OCI-LY1 (cell line): ENCODE results near the gene PLD2.
"Not testable (repeated sequence)": the region's sequence is repeated elsewhere in the genome, so short reads cannot be mapped to it uniquely, and the experiment has no call there.

Experiments used
- H2AFZ ChIP-seq: fragments of 200-600 bp; sonication (generic), shearing (Covaris generic); 2 replicates; pipeline ENCODE4 v1.6.0; 2014; ENCODE audit warnings: antibody characterized with exemption, mild to moderate bottlenecking, low read length
- H3F3A ChIP-seq: fragments of 200-600 bp; sonication (generic), shearing (Covaris generic); 2 replicates; pipeline ENCODE4 v1.6.0; 2014; ENCODE audit warnings: mild to moderate bottlenecking, antibody characterized with exemption, low read length, moderate library complexity; ENCODE audit not compliant: insufficient read depth
- H3K27ac ChIP-seq: fragments of 200-600 bp; sonication (generic); 2 replicates; pipeline ENCODE4 v1.5.1; 2014; ENCODE audit warnings: low read length, mixed run types, mild to moderate bottlenecking, low read depth; ENCODE audit not compliant: poor library complexity, severe bottlenecking
- H3K27me3 ChIP-seq: fragments of 200-600 bp; sonication (generic); 2 replicates; pipeline ENCODE4 v1.6.0; 2014; ENCODE audit warnings: antibody characterized with exemption, mild to moderate bottlenecking, low read length, moderate library complexity; ENCODE audit not compliant: insufficient read depth
- H3K36me3 ChIP-seq: fragments of 200-600 bp; sonication (generic); 2 replicates; pipeline ENCODE4 v1.6.1; 2014; ENCODE audit warnings: mild to moderate bottlenecking, antibody characterized with exemption, low read length, moderate library complexity, mixed read lengths; ENCODE audit not compliant: insufficient read depth
- H3K4me1 ChIP-seq: fragments of 200-600 bp; sonication (generic); 2 replicates; pipeline ENCODE4 v1.5.1; 2014; ENCODE audit warnings: mild to moderate bottlenecking, low read length, moderate library complexity; ENCODE audit not compliant: insufficient read depth, severe bottlenecking
- H3K4me2 ChIP-seq: fragments of 200-600 bp; sonication (generic), shearing (Covaris generic); 2 replicates; pipeline ENCODE4 v1.6.1; 2014; ENCODE audit warnings: low read length
- H3K4me3 ChIP-seq: fragments of 200-600 bp; sonication (generic); 2 replicates; pipeline ENCODE4 v1.5.1; 2014; ENCODE audit warnings: low read length, low read depth, mild to moderate bottlenecking, mixed read lengths; ENCODE audit not compliant: poor library complexity, severe bottlenecking
- H3K79me2 ChIP-seq: fragments of 200-600 bp; shearing (Covaris generic); 2 replicates; pipeline ENCODE4 v1.6.1; 2016; ENCODE audit warnings: mixed run types, low read length, mixed read lengths; ENCODE audit not compliant: insufficient read depth
- H3K9ac ChIP-seq: fragments of 200-600 bp; sonication (generic), shearing (Covaris generic); 2 replicates; pipeline ENCODE4 v1.6.1; 2014; ENCODE audit warnings: mild to moderate bottlenecking, low read length, mixed read lengths
- H3K9me2 ChIP-seq: fragments of 200-600 bp; sonication (generic), shearing (Covaris generic); 2 replicates; pipeline ENCODE4 v1.6.1; 2014; ENCODE audit warnings: low read depth, mild to moderate bottlenecking, low read length, mixed read lengths
- H3K9me3 ChIP-seq: fragments of 200-600 bp; shearing (Covaris generic); 2 replicates; pipeline ENCODE4 v1.6.1; 2014; ENCODE audit warnings: low read length, mixed read lengths
- H4K20me1 ChIP-seq: fragments of 200-600 bp; sonication (generic), shearing (Covaris generic); 2 replicates; pipeline ENCODE4 v1.6.0; 2016; ENCODE audit warnings: mild to moderate bottlenecking, low read length; ENCODE audit not compliant: insufficient read depth
- EZH2 ChIP-seq: fragments of 200-600 bp; sonication (generic), shearing (Covaris generic); IDR thresholded peaks from 2 replicates; pipeline ENCODE4 v1.8.0; 2017; ENCODE audit warnings: borderline replicate concordance, mixed run types, mild to moderate bottlenecking, antibody characterized with exemption, low read length, moderate library complexity, mixed read lengths
- TF ChIP-seq, protein P1 (sequence below): fragments of 200-600 bp; sonication (generic), shearing (Covaris generic); IDR thresholded peaks from 2 replicates; pipeline ENCODE4 v1.5.1; 2017; ENCODE audit warnings: mild to moderate bottlenecking, antibody characterized with exemption, low read length, moderate library complexity, mixed read lengths

PLD2 gene

GRCh38 chr17:4822835-4823234, 15.9 kb downstream of the PLD2 start:
- Histone ChIP-seq H3F3A (no peaks in the 10 kb centered on the region), H3K36me3 (no peaks in the 10 kb centered on the region), H3K9me3 (no peaks in the 10 kb centered on the region), H3K27me3 (no peaks in the 10 kb centered on the region), H3K79me2 (no peaks in the 10 kb centered on the region), H2AFZ (no peak overlapping the region), H3K9ac (no peak overlapping the region), H4K20me1 (no peaks in the 10 kb centered on the region), H3K27ac (no peak overlapping the region), H3K9me2 (no peaks in the 10 kb centered on the region), H3K4me3 (no peak overlapping the region), H3K4me2 (no peak overlapping the region), H3K4me1 (no peaks in the 10 kb centered on the region)
- TF ChIP-seq, protein P1, sequence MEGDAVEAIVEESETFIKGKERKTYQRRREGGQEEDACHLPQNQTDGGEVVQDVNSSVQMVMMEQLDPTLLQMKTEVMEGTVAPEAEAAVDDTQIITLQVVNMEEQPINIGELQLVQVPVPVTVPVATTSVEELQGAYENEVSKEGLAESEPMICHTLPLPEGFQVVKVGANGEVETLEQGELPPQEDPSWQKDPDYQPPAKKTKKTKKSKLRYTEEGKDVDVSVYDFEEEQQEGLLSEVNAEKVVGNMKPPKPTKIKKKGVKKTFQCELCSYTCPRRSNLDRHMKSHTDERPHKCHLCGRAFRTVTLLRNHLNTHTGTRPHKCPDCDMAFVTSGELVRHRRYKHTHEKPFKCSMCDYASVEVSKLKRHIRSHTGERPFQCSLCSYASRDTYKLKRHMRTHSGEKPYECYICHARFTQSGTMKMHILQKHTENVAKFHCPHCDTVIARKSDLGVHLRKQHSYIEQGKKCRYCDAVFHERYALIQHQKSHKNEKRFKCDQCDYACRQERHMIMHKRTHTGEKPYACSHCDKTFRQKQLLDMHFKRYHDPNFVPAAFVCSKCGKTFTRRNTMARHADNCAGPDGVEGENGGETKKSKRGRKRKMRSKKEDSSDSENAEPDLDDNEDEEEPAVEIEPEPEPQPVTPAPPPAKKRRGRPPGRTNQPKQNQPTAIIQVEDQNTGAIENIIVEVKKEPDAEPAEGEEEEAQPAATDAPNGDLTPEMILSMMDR: no peak
- TF ChIP-seq EZH2: no peak

DNA sequence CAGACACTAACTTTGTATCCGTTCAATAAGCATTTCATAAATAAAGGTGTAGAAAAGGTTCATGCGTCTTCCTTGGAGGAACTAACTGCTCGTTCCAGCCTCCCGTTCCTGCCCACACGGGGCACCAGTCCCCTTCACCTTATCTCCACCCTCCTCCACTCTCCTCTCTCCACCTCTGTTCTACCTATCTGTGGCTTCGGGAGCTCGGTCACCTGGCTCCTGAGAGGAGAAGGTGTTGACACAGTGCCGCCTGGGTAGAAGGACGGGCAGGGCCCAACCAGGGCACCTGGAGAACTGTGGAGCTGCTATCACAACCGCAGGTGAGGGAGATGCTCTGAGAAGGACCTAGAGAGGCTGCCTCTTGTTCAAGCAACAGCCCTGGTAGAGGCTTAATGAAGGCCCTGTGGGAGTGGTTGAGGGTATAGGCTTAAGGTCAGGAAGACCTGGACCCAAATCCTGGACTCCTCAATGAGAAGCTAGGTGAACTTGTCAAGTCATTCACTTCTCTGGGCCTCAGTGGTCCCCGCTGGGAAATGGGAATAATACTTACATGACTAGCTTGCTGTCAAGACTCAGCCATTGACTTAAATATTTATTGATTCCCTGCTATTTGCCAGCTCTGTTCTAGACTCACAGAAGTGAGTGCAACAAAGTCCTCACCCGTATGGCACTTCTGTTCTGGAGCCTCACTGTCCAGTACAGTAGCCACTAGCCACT, 16.6 kb downstream of the PLD2 start:
- no peaks in the 10 kb centered on the region for H3K27me3 ChIP-seq
- no peak overlapping the region for H2AFZ ChIP-seq
- TF ChIP-seq, protein P1: no peak
- no peak for TF ChIP-seq EZH2
- H4K20me1 ChIP-seq: no peaks in the 10 kb centered on the region
- no peaks in the 10 kb centered on the region for H3K36me3 ChIP-seq
- H3K4me1 ChIP-seq: no peaks in the 10 kb centered on the region
- no peak overlapping the region for H3K27ac ChIP-seq
- no peak overlapping the region for H3K9ac ChIP-seq
- no peak overlapping the region for H3K4me2 ChIP-seq
- no peak overlapping the region for H3K4me3 ChIP-seq
- H3K79me2 ChIP-seq: no peaks in the 10 kb centered on the region
- no peaks in the 10 kb centered on the region for H3K9me2 ChIP-seq
- H3K9me3 ChIP-seq: no peaks in the 10 kb centered on the region
- H3F3A ChIP-seq: no peaks in the 10 kb centered on the region

GRCh38 chr17:4827399-4827798, 20.4 kb downstream of the PLD2 start:
- Histone ChIP-seq H3K36me3 (no peaks in the 10 kb centered on the region), H3K9me2 (no peaks in the 10 kb centered on the region), H3K4me1 (no peaks in the 10 kb centered on the region), H3K4me3 (no peak overlapping the region), H3F3A (no peaks in the 10 kb centered on the region), H3K79me2 (no peaks in the 10 kb centered on the region), H3K27ac (no peak overlapping the region), H4K20me1 (no peaks in the 10 kb centered on the region), H2AFZ (no peak overlapping the region), H3K27me3 (no peaks in the 10 kb centered on the region), H3K9me3 (no peaks in the 10 kb centered on the region), H3K4me2 (no peak overlapping the region), H3K9ac (no peak overlapping the region)
- TF ChIP-seq, protein P1: no peak
- TF ChIP-seq EZH2: no peak

DNA sequence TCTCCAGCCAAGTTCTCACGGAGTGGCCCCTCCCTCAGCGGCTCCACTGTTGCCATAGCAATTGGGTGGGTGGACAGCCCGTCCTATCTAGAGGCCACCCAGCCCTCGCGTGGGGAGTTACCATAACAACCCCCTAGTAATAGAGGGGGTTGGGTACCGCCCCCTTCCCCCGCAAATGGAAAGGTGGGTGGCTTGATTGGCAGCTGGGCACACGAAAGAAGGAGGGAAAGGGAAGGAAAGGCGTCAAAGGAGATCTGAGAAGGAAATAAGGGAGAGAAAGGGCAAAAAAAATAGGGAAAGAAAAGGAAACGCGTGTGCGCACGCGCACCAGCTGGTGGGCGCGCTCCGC, 25.9 kb downstream of the PLD2 start:
- Histone ChIP-seq H3K9ac (peak overlapping the region; percentile 94), H3K4me2 (peak overlapping the region; percentile 100), H3K4me3 (peak overlapping the region; percentile 96), H3K4me1 (peaks cover 24% of the 10 kb centered on the region)
- H3K9me2 ChIP-seq, H3K27ac ChIP-seq, H3F3A ChIP-seq, H2AFZ ChIP-seq, H3K79me2 ChIP-seq, H4K20me1 ChIP-seq, H3K36me3 ChIP-seq, H3K9me3 ChIP-seq, H3K27me3 ChIP-seq: not testable (repeated sequence)
